HepG2 (cell line): Measurements from ENCODE around the gene RAPH1. TPM values are rescaled to one million over a fixed set of nuclear protein-coding genes. Genes with fewer than 3 reads are reported as not detected.

Experiments used
- ERF ChIP-seq: IDR thresholded peaks from 2 replicates; pipeline ENCODE4 v1.6.1; 2018; ENCODE audit warnings: missing biosample characterization, missing genetic modification reagents
- KLF6 ChIP-seq: IDR thresholded peaks from 2 replicates; pipeline ENCODE4 v1.8.0; 2016; ENCODE audit warnings: missing biosample characterization, missing genetic modification reagents
- LCORL ChIP-seq, 2 experiments: fragments of 450-650 bp in 1 of 2; sonication (generic) in 1 of 2; formaldehyde crosslinking in 1 of 2; IDR thresholded peaks; 2 replicates each; pipeline versions ENCODE4 v1.5.0 to v1.6.1; 2017 to 2020; ENCODE audit warnings: antibody characterized with exemption in 1 of 2, missing genetic modification reagents in 1 of 2
- NR2F1 ChIP-seq, 2 experiments: fragments of 450-650 bp in 1 of 2; formaldehyde crosslinking in 1 of 2; IDR thresholded peaks; 2 replicates each; pipeline versions ENCODE4 v1.5.0 to v1.6.1; 2016 to 2020; ENCODE audit warnings: mild to moderate bottlenecking in 1 of 2, missing compliant biosample characterization in 1 of 2, missing genetic modification reagents in 1 of 2, moderate library complexity in 1 of 2
- RBM39 ChIP-seq: fragments of 200-400 bp; formaldehyde crosslinking; IDR thresholded peaks from one replicate; pipeline ENCODE4 v1.6.1; 2018; ENCODE audit warnings: antibody characterized with exemption, mild to moderate bottlenecking, low read depth, low read length; ENCODE audit not compliant: poor library complexity, severe bottlenecking
- SMARCE1 ChIP-seq: fragments of 450-650 bp; IDR thresholded peaks from 2 replicates; pipeline ENCODE4 v1.6.1; 2017; ENCODE audit warnings: borderline replicate concordance
- XRCC5 ChIP-seq: fragments of 200-400 bp; formaldehyde crosslinking; optimal IDR thresholded peaks from 2 replicates; pipeline ENCODE3; 2017; ENCODE audit warnings: mild to moderate bottlenecking, low read length
- ZBTB4 ChIP-seq: sonication (generic); formaldehyde crosslinking; IDR thresholded peaks from 2 replicates; pipeline ENCODE4 v1.4.0; 2020; ENCODE audit warnings: missing genetic modification reagents, mild to moderate bottlenecking, borderline replicate concordance
- ZBTB42 ChIP-seq: sonication (generic); formaldehyde crosslinking; IDR thresholded peaks from 2 replicates; pipeline ENCODE4 v1.5.0; 2020; ENCODE audit warnings: mild to moderate bottlenecking, missing genetic modification reagents
- ZNF274 ChIP-seq: sonication (generic); formaldehyde crosslinking; IDR thresholded peaks from 2 replicates; pipeline ENCODE4 v1.5.1; 2020; ENCODE audit warnings: mild to moderate bottlenecking, missing genetic modification reagents
- ZNF382 ChIP-seq: sonication (generic); formaldehyde crosslinking; IDR thresholded peaks from 2 replicates; pipeline ENCODE4 v1.5.0; 2020; ENCODE audit warnings: missing genetic modification reagents, mild to moderate bottlenecking, borderline replicate concordance
- ZNF513 ChIP-seq: sonication (generic); formaldehyde crosslinking; conservative IDR thresholded peaks from 2 replicates; pipeline ENCODE4 v1.5.0; 2020; ENCODE audit warnings: missing genetic modification reagents
- ZNF639 ChIP-seq: conservative IDR thresholded peaks from 2 replicates; pipeline ENCODE4 v1.6.1; 2018; ENCODE audit warnings: missing genetic modification reagents
- ZNF773 ChIP-seq: sonication (generic); formaldehyde crosslinking; IDR thresholded peaks from 2 replicates; pipeline ENCODE4 v1.4.0; 2020; ENCODE audit warnings: missing genetic modification reagents, borderline replicate concordance
- polyA plus RNA-seq, 8 experiments: library from polyadenylated mRNA; depleted of rRNA in 3 of 8; stranded (reverse) in 7 of 8; unstranded in 1 of 8; fragments of >200 nt; fragmentation: Illumina TruSeq in 4 of 8; extraction: Trizol in 4 of 8; gene quantifications; 2 replicates each; pipeline versions ENCODE4 v1.2.1 to v1.2.3, GENCODE V29; 2011 to 2016; ENCODE audit warnings: low read depth in 4 of 8, missing spikeins in 1 of 8, mixed read lengths in 1 of 8; ENCODE audit not compliant: insufficient read depth in 1 of 8
- total RNA-seq, 5 experiments: library from RNA; depleted of rRNA; stranded (reverse); fragments of >200 nt; fragmentation: Illumina TruSeq; extraction: Trizol; gene quantifications; 2 replicates each; pipeline ENCODE4 v1.2.3, GENCODE V29; 2016; ENCODE audit warnings: low read depth in 1 of 5
- TF ChIP-seq, protein P1 (sequence below): sonication (generic); formaldehyde crosslinking; IDR thresholded peaks from 2 replicates; pipeline ENCODE4 v1.5.0; 2020; ENCODE audit warnings: missing genetic modification reagents
- TF ChIP-seq, protein P2 (sequence below): sonication (generic); formaldehyde crosslinking; IDR thresholded peaks from 2 replicates; pipeline ENCODE4 v1.5.0; 2020; ENCODE audit warnings: mild to moderate bottlenecking, missing genetic modification reagents
- TF ChIP-seq, protein P3 (sequence below): sonication (generic); formaldehyde crosslinking; IDR thresholded peaks from 2 replicates; pipeline ENCODE4 v1.9.0; 2021; ENCODE audit warnings: missing genetic modification reagents, borderline replicate concordance

RAPH1 gene
- total and polyA plus RNA-seq, 2 of the 13 experiments (the other 11 are each of a cell fraction or from before 2014, with no cell fraction given): 5.3 to 6.7 TPM

DNA sequence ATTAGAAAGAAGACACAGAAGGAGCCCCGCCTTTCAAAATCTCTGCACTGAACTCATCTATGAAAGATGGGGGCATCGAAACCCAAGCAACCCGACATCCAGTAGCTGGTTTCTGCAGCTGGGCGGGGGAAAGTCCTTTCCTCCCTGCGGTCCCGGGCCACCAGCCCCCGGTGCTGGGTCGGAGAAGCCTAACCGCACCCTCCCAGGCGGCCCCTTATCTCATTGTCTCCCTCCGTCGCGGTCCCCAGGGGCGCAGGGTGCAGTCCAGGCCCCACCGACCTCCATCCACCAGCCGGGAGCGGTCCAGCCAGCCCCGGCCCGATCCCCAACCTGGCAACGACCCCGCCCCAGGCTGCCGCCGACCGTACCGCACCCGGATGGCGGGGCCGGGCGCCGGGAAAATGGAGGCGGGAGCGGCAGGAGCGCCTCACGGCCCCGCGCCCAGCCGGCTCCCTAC, 452 bp downstream of the RAPH1 start (continued):
- TF ChIP-seq LCORL (IDR thresholded peaks at IDR 0.05) (no peak), LCORL (CRISPR knock-in tag; IDR thresholded peaks at IDR 0.05) (peak; percentile 29; the same call in 1 of the 2 replicates), ZNF513 (CRISPR knock-in tag) (no peak), ZNF274 (0 out of 2 replicates have a peak, but pooled peaks have one; percentile 36), ZBTB42 (0 out of 2 replicates have a peak, but pooled peaks have one; percentile 82), ERF (no peak), NR2F1 (CRISPR knock-in tag; IDR thresholded peaks at IDR 0.05) (no peak), ZNF382 (no peak), KLF6 (no peak; the same call in 1 of the 2 replicates), XRCC5 (no peak), ZBTB4 (no peak), ZNF773 (CRISPR knock-in tag) (no peak), SMARCE1 (no peak), RBM39 (no peak), ZNF639 (no peak)
- TF ChIP-seq, protein P1, sequence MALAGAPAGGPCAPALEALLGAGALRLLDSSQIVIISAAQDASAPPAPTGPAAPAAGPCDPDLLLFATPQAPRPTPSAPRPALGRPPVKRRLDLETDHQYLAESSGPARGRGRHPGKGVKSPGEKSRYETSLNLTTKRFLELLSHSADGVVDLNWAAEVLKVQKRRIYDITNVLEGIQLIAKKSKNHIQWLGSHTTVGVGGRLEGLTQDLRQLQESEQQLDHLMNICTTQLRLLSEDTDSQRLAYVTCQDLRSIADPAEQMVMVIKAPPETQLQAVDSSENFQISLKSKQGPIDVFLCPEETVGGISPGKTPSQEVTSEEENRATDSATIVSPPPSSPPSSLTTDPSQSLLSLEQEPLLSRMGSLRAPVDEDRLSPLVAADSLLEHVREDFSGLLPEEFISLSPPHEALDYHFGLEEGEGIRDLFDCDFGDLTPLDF: no peak
- TF ChIP-seq, protein P2, sequence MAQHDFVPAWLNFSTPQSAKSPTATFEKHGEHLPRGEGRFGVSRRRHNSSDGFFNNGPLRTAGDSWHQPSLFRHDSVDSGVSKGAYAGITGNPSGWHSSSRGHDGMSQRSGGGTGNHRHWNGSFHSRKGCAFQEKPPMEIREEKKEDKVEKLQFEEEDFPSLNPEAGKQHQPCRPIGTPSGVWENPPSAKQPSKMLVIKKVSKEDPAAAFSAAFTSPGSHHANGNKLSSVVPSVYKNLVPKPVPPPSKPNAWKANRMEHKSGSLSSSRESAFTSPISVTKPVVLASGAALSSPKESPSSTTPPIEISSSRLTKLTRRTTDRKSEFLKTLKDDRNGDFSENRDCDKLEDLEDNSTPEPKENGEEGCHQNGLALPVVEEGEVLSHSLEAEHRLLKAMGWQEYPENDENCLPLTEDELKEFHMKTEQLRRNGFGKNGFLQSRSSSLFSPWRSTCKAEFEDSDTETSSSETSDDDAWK (CRISPR knock-in tag): no peak
- TF ChIP-seq, protein P3, sequence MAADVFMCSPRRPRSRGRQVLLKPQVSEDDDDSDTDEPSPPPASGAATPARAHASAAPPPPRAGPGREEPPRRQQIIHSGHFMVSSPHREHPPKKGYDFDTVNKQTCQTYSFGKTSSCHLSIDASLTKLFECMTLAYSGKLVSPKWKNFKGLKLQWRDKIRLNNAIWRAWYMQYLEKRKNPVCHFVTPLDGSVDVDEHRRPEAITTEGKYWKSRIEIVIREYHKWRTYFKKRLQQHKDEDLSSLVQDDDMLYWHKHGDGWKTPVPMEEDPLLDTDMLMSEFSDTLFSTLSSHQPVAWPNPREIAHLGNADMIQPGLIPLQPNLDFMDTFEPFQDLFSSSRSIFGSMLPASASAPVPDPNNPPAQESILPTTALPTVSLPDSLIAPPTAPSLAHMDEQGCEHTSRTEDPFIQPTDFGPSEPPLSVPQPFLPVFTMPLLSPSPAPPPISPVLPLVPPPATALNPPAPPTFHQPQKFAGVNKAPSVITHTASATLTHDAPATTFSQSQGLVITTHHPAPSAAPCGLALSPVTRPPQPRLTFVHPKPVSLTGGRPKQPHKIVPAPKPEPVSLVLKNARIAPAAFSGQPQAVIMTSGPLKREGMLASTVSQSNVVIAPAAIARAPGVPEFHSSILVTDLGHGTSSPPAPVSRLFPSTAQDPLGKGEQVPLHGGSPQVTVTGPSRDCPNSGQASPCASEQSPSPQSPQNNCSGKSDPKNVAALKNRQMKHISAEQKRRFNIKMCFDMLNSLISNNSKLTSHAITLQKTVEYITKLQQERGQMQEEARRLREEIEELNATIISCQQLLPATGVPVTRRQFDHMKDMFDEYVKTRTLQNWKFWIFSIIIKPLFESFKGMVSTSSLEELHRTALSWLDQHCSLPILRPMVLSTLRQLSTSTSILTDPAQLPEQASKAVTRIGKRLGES (CRISPR knock-in tag): no peak
